Measurements from ENCODE around the gene DRD2.

The DRD2 gene

GRCh38 chr11:113408887-113409286 is 66.3 kb downstream of the DRD2 start:
- Mint-ChIP-seq H3K9me3 (no peaks in the 10 kb centered on the region), H3K4me1 (ENCODE audit: low read depth) (no peaks in the 10 kb centered on the region), H3K27me3 (ENCODE audit: low read depth) (no peaks in the 10 kb centered on the region), H3K36me3 (ENCODE audit: low read depth) (no peaks in the 10 kb centered on the region), H3K4me3 (no peak overlapping the region), H3K27ac (no peak overlapping the region)

GRCh38 chr11:113408206-113408605 is 67.0 kb downstream of the DRD2 start:
- no peaks in the 10 kb centered on the region for H3K36me3 Mint-ChIP-seq (ENCODE audit: low read depth)
- H3K9me3 Mint-ChIP-seq = no peaks in the 10 kb centered on the region
- H3K27ac Mint-ChIP-seq = no peak overlapping the region
- H3K27me3 Mint-ChIP-seq (ENCODE audit: low read depth) = no peaks in the 10 kb centered on the region
- H3K4me3 Mint-ChIP-seq = no peak overlapping the region
- H3K4me1 Mint-ChIP-seq (ENCODE audit: low read depth) = no peaks in the 10 kb centered on the region

GRCh38 chr11:113407163-113407562 is 68.0 kb downstream of the DRD2 start:
- Mint-ChIP-seq H3K4me3 (no peak overlapping the region), H3K9me3 (no peaks in the 10 kb centered on the region), H3K27me3 (ENCODE audit: low read depth) (no peaks in the 10 kb centered on the region), H3K4me1 (ENCODE audit: low read depth) (no peaks in the 10 kb centered on the region), H3K36me3 (ENCODE audit: low read depth) (no peaks in the 10 kb centered on the region), H3K27ac (no peak overlapping the region)

- Mint-ChIP-seq H3K27ac (no peak overlapping the region), H3K9me3 (no peaks in the 10 kb centered on the region), H3K4me1 (ENCODE audit: low read depth) (no peaks in the 10 kb centered on the region), H3K4me3 (no peak overlapping the region), H3K36me3 (ENCODE audit: low read depth) (no peaks in the 10 kb centered on the region), H3K27me3 (ENCODE audit: low read depth) (no peaks in the 10 kb centered on the region)
Measured at GRCh38 chr11:113405724-113406478, 69.3 kb downstream of the DRD2 start.

- Mint-ChIP-seq H3K27me3 (ENCODE audit: low read depth) (no peaks in the 10 kb centered on the region), H3K4me3 (no peak overlapping the region), H3K36me3 (ENCODE audit: low read depth) (no peaks in the 10 kb centered on the region), H3K27ac (no peak overlapping the region), H3K4me1 (ENCODE audit: low read depth) (no peaks in the 10 kb centered on the region), H3K9me3 (no peaks in the 10 kb centered on the region)
Measured at GRCh38 chr11:113404859-113405430, 70.3 kb downstream of the DRD2 start.

GRCh38 chr11:113401718-113402117 is 73.5 kb downstream of the DRD2 start:
- Mint-ChIP-seq H3K9me3 (no peaks in the 10 kb centered on the region), H3K27ac (no peak overlapping the region), H3K4me3 (no peak overlapping the region), H3K4me1 (ENCODE audit: low read depth) (no peaks in the 10 kb centered on the region), H3K36me3 (ENCODE audit: low read depth) (no peaks in the 10 kb centered on the region), H3K27me3 (ENCODE audit: low read depth) (no peaks in the 10 kb centered on the region)

GRCh38 chr11:113400631-113401230 is 74.5 kb downstream of the DRD2 start:
- H3K27me3 Mint-ChIP-seq (ENCODE audit: low read depth) = no peaks in the 10 kb centered on the region
- H3K4me3 Mint-ChIP-seq = no peak overlapping the region
- no peaks in the 10 kb centered on the region for H3K36me3 Mint-ChIP-seq (ENCODE audit: low read depth)
- no peak overlapping the region for H3K27ac Mint-ChIP-seq
- no peaks in the 10 kb centered on the region for H3K9me3 Mint-ChIP-seq
- no peaks in the 10 kb centered on the region for H3K4me1 Mint-ChIP-seq (ENCODE audit: low read depth)

GRCh38 chr11:113398669-113399430 is 76.3 kb downstream of the DRD2 start:
- Mint-ChIP-seq H3K36me3 (ENCODE audit: low read depth) (no peaks in the 10 kb centered on the region), H3K4me3 (no peak overlapping the region), H3K27ac (no peak overlapping the region), H3K27me3 (ENCODE audit: low read depth) (no peaks in the 10 kb centered on the region), H3K9me3 (no peaks in the 10 kb centered on the region), H3K4me1 (ENCODE audit: low read depth) (no peaks in the 10 kb centered on the region)

GRCh38 chr11:113397821-113398220 is 77.4 kb downstream of the DRD2 start:
- H3K4me3 Mint-ChIP-seq = no peak overlapping the region
- H3K4me1 Mint-ChIP-seq (ENCODE audit: low read depth) = no peaks in the 10 kb centered on the region
- H3K36me3 Mint-ChIP-seq (ENCODE audit: low read depth) = no peaks in the 10 kb centered on the region
- no peaks in the 10 kb centered on the region for H3K27me3 Mint-ChIP-seq (ENCODE audit: low read depth)
- H3K27ac Mint-ChIP-seq = no peak overlapping the region
- no peaks in the 10 kb centered on the region for H3K9me3 Mint-ChIP-seq

GRCh38 chr11:113397212-113397611 is 78.0 kb downstream of the DRD2 start:
- Mint-ChIP-seq H3K27ac (no peak overlapping the region), H3K4me3 (no peak overlapping the region), H3K27me3 (ENCODE audit: low read depth) (no peaks in the 10 kb centered on the region)

GRCh38 chr11:113396690-113397089 is 78.5 kb downstream of the DRD2 start:
- Mint-ChIP-seq H3K27ac (no peak overlapping the region), H3K27me3 (ENCODE audit: low read depth) (no peaks in the 10 kb centered on the region), H3K9me3 (no peaks in the 10 kb centered on the region), H3K36me3 (ENCODE audit: low read depth) (no peaks in the 10 kb centered on the region), H3K4me1 (ENCODE audit: low read depth) (no peaks in the 10 kb centered on the region), H3K4me3 (no peak overlapping the region)

More at GRCh38 chr11:113397212-113397611, 78.0 kb downstream of the DRD2 start:
- H3K9me3 Mint-ChIP-seq = no peaks in the 10 kb centered on the region
- H3K36me3 Mint-ChIP-seq (ENCODE audit: low read depth) = no peaks in the 10 kb centered on the region
- H3K4me1 Mint-ChIP-seq (ENCODE audit: low read depth) = no peaks in the 10 kb centered on the region

- Mint-ChIP-seq H3K36me3 (ENCODE audit: low read depth) (no peaks in the 10 kb centered on the region), H3K4me3 (no peak overlapping the region), H3K27ac (no peak overlapping the region), H3K4me1 (ENCODE audit: low read depth) (no peaks in the 10 kb centered on the region), H3K27me3 (ENCODE audit: low read depth) (no peaks in the 10 kb centered on the region), H3K9me3 (no peaks in the 10 kb centered on the region)
Measured at GRCh38 chr11:113395782-113396336, 79.3 kb downstream of the DRD2 start.

GRCh38 chr11:113394919-113395318 is 80.3 kb downstream of the DRD2 start:
- H3K36me3 Mint-ChIP-seq (ENCODE audit: low read depth) = no peaks in the 10 kb centered on the region
- H3K4me1 Mint-ChIP-seq (ENCODE audit: low read depth) = no peaks in the 10 kb centered on the region
- H3K4me3 Mint-ChIP-seq = no peak overlapping the region
- H3K9me3 Mint-ChIP-seq = no peaks in the 10 kb centered on the region
- H3K27me3 Mint-ChIP-seq (ENCODE audit: low read depth) = no peaks in the 10 kb centered on the region
- no peak overlapping the region for H3K27ac Mint-ChIP-seq

- H3K4me1 Mint-ChIP-seq (ENCODE audit: low read depth) = no peaks in the 10 kb centered on the region
- H3K36me3 Mint-ChIP-seq (ENCODE audit: low read depth) = no peaks in the 10 kb centered on the region
- H3K9me3 Mint-ChIP-seq = no peaks in the 10 kb centered on the region
- no peak overlapping the region for H3K4me3 Mint-ChIP-seq
- H3K27me3 Mint-ChIP-seq (ENCODE audit: low read depth) = no peaks in the 10 kb centered on the region
- no peak overlapping the region for H3K27ac Mint-ChIP-seq
Measured at GRCh38 chr11:113393501-113393985, 81.7 kb downstream of the DRD2 start.
